ENCODE data around the gene REL.
"Not testable (repeated sequence)": the region's sequence is repeated elsewhere in the genome, so short reads cannot be mapped to it uniquely, and the experiment has no call there.

REL gene

GRCh38 chr2:60881047-60881932 lies at the start of gene REL:
REL (plus strand) TSS chr2:60881574; CDS start chr2:60881841, 267 bp downstream.
- peak; percentile 95 for DNase-seq (ENCODE audit: low spot score)

DNA sequence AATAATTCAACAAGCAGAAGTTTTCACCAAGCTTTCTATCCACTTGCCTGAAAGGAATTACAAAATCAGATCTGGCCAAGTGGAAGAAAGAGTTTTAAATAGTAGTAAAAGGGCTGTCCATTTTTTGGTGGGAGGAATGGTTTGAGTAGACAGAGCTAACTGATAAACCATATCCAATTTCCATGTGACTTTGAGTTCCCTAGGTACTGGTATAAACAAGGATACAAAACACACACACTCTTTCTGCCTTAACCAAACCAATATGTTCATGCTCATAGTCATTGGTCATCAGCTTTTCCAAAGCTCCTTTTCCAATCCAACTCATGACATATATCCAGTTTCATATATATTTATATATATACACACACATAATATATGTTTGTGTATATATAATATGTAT lies 49.5 kb upstream of the REL start:
- DNase-seq (ENCODE audit: low spot score): no peak

DNA sequence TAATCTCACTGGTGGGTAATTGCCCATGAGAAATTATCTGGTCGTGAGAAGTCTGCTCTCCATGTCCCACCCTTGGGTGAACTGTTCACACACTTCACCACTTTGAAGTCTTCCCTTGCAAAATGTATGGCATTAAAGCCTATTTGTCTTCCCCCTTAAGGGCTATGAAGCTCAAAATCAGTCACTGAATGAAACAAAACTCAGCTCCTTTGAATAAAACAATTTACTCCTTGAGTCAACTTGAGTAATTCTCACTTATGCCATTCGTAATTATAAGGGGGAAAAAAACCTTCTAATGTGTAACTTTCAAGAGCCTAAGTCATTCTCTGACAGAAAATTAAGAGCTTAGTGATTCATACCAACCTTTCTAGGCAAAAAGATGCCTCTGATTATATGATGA lies 48.8 kb upstream of the REL start:
- DNase-seq (ENCODE audit: low spot score): no peak

DNA sequence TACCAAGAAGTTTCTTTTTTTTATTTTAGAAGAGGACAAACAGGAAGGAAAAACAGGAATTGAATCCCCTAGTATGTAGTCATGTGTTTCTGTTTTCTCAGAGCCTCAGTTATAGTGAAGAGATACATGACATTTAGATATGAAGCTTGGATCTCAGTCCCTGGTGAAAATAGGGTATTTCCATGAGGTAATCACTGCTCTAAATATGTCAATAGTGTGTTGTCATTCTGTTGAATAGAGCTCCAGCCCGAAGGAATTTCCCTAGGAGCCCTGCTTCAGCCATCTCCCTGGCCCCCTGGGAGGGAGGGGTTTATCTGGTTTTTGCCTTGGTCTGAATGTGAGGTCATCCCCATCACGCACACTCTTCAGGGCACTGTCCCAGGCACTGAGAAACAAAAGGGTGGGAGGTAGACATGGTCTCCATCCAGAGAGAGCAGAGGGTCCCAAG lies 47.1 kb upstream of the REL start:
- peak; percentile 41 for DNase-seq (ENCODE audit: low spot score)

DNA sequence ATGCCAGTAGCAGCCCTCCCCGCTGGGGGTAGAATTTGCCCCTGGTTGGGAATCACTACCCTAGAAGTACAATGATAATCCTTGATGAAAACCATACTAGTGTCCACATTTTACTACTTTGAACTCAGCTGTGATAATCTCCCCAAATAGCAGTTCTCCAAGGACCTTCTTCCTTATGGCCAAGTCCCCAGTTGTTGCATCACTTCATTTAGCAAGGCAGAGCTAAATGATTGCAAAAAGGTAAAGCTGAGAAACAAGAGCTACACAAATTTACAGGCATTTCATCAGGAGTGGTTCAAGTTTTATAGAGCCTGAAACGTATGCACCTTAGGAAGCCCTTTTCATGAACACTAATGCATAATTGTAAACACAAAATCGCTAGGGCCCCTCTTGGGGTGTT lies 44.9 kb upstream of the REL start:
- DNase-seq (ENCODE audit: low spot score): no peak

GRCh38 chr2:60837123-60837522 lies 44.3 kb upstream of the REL start:
- DNase-seq (ENCODE audit: low spot score): no peak

- DNase-seq (ENCODE audit: low spot score): no peak
Observed at GRCh38 chr2:60838481-60838880, 42.9 kb upstream of the REL start.

- DNase-seq (ENCODE audit: low spot score): peak; percentile 44
Observed at GRCh38 chr2:60839126-60839813, 42.1 kb upstream of the REL start.

- no peak for DNase-seq (ENCODE audit: low spot score)
Observed at GRCh38 chr2:60840880-60841279, 40.5 kb upstream of the REL start.

- no peak for DNase-seq (ENCODE audit: low spot score)
Observed at GRCh38 chr2:60843006-60843405, 38.4 kb upstream of the REL start.

DNA sequence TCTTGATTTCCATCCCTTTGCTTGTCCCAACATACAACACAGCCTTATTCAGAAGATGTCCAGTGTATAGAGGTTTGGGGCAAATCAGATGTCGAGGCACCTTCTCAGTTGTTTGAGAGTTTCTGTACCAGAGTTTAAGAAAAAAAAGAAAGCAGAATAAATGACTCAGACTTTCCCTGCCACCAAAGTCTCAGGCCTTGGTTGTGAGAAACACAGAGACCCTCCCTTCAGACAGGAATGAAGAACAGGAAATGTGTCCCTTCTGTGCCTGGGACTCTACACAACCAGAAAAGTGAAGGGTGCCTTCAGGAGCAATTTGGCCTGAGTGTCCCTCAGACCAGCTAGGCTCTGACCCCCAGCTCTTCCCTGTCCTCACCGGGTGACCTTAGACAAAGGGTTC lies 37.3 kb upstream of the REL start:
- no peak for DNase-seq (ENCODE audit: low spot score)

GRCh38 chr2:60847854-60848253 lies 33.5 kb upstream of the REL start:
- DNase-seq (ENCODE audit: low spot score): no peak

DNA sequence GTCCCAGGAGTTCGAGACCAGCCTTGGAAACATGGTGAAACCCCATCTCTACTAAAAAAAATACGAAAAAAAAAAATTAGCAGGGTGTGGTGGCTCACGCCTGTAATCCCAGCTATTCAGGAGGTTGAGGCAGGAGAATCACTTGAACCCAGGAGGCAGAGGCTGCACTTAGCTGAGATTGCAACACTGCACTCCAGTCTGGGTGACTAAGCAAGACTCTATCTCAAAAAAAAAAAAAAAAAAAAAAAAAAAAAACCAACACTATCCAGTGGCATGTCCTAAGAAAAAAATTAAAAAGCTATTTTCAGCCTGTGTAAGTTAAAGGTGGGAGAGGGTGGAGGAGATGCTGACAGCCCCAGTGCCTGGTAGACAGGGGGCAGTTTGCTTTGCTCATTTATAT lies 32.2 kb upstream of the REL start:
- DNase-seq (ENCODE audit: low spot score): no peak

GRCh38 chr2:60852282-60852860 lies 29.0 kb upstream of the REL start:
- no peak for DNase-seq (ENCODE audit: low spot score)

GRCh38 chr2:60853531-60853930 lies 27.8 kb upstream of the REL start:
- no peak for DNase-seq (ENCODE audit: low spot score)

DNA sequence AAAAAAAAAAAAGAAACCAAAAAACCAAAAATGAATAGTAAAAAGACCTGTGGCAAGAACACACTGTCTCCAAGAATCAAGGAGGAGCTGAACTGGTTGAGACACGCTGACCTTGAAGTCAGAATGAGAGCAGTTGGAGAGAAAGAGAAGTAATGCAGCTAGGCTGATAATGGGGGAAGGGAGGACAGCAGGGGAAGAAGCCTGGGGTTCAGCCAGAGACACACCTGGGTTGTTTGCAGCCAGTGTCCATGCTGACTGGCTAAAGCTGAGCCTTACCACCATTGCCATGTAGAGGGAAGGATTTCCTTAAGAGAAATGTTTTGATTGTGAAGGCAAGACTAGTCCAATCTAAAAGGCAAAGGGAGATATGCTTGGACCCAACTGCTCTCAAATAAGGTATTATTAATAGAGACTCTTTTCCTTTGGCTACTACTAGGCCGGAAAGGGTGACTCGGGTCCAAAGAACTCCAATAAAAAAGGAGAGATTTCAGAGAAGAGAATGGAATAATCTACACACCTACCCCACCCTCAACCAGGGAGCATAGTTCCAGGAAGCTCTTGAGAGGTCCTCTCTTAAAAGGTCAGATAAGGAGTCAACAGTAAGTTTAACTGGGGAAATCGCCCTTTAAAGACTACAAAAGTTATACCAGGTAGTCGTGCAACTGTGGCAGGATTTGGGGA lies 25.2 kb upstream of the REL start:
- DNase-seq (ENCODE audit: low spot score): no peak

- no peak for DNase-seq (ENCODE audit: low spot score)
Observed at GRCh38 chr2:60857056-60857455, 24.3 kb upstream of the REL start.

- no peak for DNase-seq (ENCODE audit: low spot score)
Observed at GRCh38 chr2:60858897-60859311, 22.5 kb upstream of the REL start.

- DNase-seq (ENCODE audit: low spot score): no peak
Observed at GRCh38 chr2:60861736-60862135, 19.6 kb upstream of the REL start.

GRCh38 chr2:60862642-60863041 lies 18.7 kb upstream of the REL start:
- no peak for DNase-seq (ENCODE audit: low spot score)

GRCh38 chr2:60865361-60865760 lies 16.0 kb upstream of the REL start:
- not testable (repeated sequence) for DNase-seq (ENCODE audit: low spot score)

- no peak for DNase-seq (ENCODE audit: low spot score)
Observed at GRCh38 chr2:60867007-60867406, 14.4 kb upstream of the REL start.

All from iPS-NIHi11 (cell line).